ENCODE results near the gene LPO.

Gene LPO

DNA sequence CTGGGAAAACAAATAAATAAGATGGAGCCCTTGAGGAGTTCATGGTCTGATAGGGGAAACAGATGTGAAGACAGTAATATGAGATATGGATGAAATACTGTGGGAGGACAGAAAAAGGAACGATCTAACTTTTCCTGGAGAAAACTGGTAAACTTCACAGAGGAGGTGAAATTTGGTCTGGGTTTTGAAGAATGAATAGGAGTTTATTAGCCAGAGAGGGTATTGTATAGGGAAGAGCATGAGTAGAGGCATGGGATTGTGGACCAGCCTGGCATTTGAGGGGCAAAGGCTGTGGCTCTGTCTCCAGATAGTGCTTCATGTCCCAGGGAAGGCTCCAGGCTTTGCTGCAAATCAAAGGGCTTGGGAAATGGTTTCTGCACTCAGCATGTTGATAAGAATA, 1.6 kb downstream of the LPO start:
- ATAC-seq, result no peak
- TF ChIP-seq TCF4 (CRISPR knock-in tag; IDR thresholded peaks at IDR 0.05; ENCODE audit: borderline replicate concordance), result no peak
- peak; percentile 84 for TF ChIP-seq ZFP3 (CRISPR knock-in tag; IDR thresholded peaks at IDR 0.05)

GRCh38 chr17:58242171-58242784, 3.9 kb downstream of the LPO start:
- ATAC-seq, result no peak

DNA sequence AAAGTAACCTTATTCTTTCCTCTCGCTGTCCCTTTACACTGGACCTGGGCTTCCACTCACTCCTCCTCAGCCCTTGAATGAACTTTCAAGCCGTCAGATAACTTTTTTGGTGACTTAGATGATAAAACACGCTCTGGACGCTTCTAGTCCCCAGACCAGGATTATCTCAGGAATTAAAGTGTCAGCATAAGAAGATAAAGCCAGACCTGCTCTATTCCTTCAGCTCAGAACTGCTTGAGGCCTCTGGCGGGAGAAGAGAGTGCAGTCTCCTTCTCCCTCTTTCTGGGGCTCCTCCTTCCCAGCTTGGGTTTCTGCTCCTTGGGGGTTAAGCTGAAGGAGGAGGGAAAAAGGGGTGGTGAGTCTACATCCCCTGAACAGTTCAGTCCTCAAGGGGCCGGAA, 6.6 kb downstream of the LPO start:
- TF ChIP-seq TSHZ2 (CRISPR knock-in tag; IDR thresholded peaks at IDR 0.05), result no peak
- ATAC-seq, result no peak

More at GRCh38 chr17:58242171-58242784, 3.9 kb downstream of the LPO start:
- no peak for TF ChIP-seq RARB (CRISPR knock-in tag; IDR thresholded peaks at IDR 0.05)
- no peak for TF ChIP-seq GLIS3 (CRISPR knock-in tag; IDR thresholded peaks at IDR 0.05)
- TF ChIP-seq ARNTL (CRISPR knock-in tag; IDR thresholded peaks at IDR 0.05; ENCODE audit: borderline replicate concordance, low read depth), result no peak
- TF ChIP-seq ZFP30 (CRISPR knock-in tag; IDR thresholded peaks at IDR 0.05), result no peak
- TF ChIP-seq OSR1 (CRISPR knock-in tag; IDR thresholded peaks at IDR 0.05), result no peak
- no peak for TF ChIP-seq ISL1 (CRISPR knock-in tag; IDR thresholded peaks at IDR 0.05)
- TF ChIP-seq CREB5 (CRISPR knock-in tag; IDR thresholded peaks at IDR 0.05; ENCODE audit: low read depth), result no peak
- TF ChIP-seq ESRRG (CRISPR knock-in tag; IDR thresholded peaks at IDR 0.05), result no peak
- no peak for TF ChIP-seq ZNF70 (CRISPR knock-in tag; IDR thresholded peaks at IDR 0.05)
- no peak for TF ChIP-seq PATZ1 (CRISPR knock-in tag; IDR thresholded peaks at IDR 0.05; ENCODE audit: borderline replicate concordance)
- no peak for TF ChIP-seq TCF4 (CRISPR knock-in tag; IDR thresholded peaks at IDR 0.05; ENCODE audit: borderline replicate concordance)
- no peak for TF ChIP-seq ZFP3 (CRISPR knock-in tag; IDR thresholded peaks at IDR 0.05)
- TF ChIP-seq, protein P1, sequence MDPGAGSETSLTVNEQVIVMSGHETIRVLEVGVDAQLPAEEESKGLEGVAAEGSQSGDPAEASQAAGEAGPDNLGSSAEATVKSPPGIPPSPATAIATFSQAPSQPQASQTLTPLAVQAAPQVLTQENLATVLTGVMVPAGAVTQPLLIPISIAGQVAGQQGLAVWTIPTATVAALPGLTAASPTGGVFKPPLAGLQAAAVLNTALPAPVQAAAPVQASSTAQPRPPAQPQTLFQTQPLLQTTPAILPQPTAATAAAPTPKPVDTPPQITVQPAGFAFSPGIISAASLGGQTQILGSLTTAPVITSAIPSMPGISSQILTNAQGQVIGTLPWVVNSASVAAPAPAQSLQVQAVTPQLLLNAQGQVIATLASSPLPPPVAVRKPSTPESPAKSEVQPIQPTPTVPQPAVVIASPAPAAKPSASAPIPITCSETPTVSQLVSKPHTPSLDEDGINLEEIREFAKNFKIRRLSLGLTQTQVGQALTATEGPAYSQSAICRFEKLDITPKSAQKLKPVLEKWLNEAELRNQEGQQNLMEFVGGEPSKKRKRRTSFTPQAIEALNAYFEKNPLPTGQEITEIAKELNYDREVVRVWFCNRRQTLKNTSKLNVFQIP (CRISPR knock-in tag; IDR thresholded peaks at IDR 0.05; ENCODE audit: borderline replicate concordance, low read depth), result no peak
- no peak for TF ChIP-seq ZNF565 (CRISPR knock-in tag; conservative IDR thresholded peaks at IDR 0.05; ENCODE audit: low read depth)
- no peak for TF ChIP-seq CSDC2 (CRISPR knock-in tag; IDR thresholded peaks at IDR 0.05)
- TF ChIP-seq BACH2 (CRISPR knock-in tag; IDR thresholded peaks at IDR 0.05; ENCODE audit: borderline replicate concordance), result no peak
- no peak for TF ChIP-seq ZC3H10 (CRISPR knock-in tag; IDR thresholded peaks at IDR 0.05)

DNA sequence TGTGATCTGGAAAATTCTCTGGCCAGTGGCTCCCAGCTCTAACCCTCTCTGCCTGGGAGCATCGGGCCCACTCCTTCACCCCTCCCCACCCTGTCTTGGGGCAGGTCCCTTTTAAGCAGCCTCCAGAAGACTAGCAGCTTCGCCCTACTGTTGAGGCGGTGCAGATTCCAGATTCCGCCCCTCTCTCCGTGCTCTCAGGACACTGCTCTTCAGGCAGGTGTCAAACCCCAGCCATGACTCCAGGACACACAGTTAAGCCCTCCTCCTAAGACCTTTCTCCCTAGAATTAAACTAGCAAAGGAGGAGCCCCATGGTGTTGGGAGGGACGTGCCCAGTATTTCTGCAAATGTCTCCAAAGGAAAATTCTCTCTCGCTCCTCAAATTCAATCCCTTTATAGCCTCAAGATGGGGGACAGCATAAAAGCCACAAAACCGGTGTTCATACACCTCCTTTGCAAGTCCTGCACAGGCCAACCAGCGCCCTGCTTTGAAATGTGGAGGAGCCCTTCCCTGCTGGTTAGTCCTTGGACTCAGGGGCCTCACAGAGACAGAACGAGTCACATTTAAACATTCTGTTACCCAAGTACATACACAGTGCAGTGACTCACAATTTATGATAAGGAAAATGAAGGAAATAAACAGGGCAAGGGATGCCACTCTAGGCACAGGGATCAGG, 7.2 kb downstream of the LPO start:
- no peak for ATAC-seq
- TF ChIP-seq ARNTL (CRISPR knock-in tag; IDR thresholded peaks at IDR 0.05; ENCODE audit: borderline replicate concordance, low read depth) (no peak), TCF4 (CRISPR knock-in tag; IDR thresholded peaks at IDR 0.05; ENCODE audit: borderline replicate concordance) (no peak), CSRNP3 (CRISPR knock-in tag; IDR thresholded peaks at IDR 0.05) (no peak), ZC3H10 (CRISPR knock-in tag; IDR thresholded peaks at IDR 0.05) (no peak), OSR1 (CRISPR knock-in tag; IDR thresholded peaks at IDR 0.05) (no peak), GLIS3 (CRISPR knock-in tag; IDR thresholded peaks at IDR 0.05) (no peak)
